ENCODE results near the gene CD8A.

The CD8A gene

DNA sequence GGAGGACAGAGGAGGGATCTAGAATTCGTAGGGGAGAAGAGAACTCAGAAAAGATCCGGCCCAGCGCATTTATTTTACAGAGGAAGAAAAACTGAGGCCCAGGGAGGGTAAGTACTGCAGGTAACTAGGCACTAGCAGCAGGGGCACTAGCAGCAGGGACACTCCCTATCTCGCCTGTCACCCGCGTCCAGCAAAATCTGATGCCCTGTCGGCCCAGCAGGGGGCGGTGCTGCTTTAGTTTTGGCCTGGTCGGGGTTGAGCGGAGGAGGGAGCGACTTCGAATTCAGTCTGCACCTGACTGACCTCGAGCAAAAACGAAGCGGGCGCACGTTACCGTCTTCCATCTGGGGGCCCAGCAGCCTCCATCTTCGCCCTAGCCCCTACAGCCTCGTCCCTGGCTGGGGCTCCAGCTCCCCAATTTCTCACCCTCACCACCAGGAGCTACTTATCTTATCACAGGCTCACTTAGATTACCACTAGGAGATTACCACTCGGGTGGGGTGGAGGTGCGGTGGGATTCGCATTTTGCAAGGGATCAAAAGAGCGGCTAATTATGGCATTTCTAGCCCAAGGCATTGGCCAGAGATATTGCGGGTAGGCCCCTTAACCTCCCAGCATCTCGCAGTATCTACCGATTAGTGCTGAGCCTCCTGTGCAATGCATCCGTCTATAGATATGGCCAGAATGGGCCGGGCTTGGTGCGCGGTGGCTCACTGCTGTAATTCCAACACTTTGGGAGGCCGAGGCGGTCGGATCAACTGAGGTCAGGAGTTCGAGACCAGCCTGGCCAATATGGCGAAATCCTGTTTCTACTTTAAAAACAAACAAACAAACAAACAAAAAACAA, 17.8 kb upstream of the CD8A start:
- DNase-seq (ENCODE audit: low read depth in 2 of 2), result peak; percentile 93 to 94

- DNase-seq (ENCODE audit: low read depth in 2 of 2), result no peak
These were observed 17.0 kb upstream of the CD8A start for GRCh38 chr2:86807468-86808275.

GRCh38 chr2:86807133-86807467, 16.4 kb upstream of the CD8A start:
- DNase-seq (ENCODE audit: low read depth in 2 of 2), result no peak

DNA sequence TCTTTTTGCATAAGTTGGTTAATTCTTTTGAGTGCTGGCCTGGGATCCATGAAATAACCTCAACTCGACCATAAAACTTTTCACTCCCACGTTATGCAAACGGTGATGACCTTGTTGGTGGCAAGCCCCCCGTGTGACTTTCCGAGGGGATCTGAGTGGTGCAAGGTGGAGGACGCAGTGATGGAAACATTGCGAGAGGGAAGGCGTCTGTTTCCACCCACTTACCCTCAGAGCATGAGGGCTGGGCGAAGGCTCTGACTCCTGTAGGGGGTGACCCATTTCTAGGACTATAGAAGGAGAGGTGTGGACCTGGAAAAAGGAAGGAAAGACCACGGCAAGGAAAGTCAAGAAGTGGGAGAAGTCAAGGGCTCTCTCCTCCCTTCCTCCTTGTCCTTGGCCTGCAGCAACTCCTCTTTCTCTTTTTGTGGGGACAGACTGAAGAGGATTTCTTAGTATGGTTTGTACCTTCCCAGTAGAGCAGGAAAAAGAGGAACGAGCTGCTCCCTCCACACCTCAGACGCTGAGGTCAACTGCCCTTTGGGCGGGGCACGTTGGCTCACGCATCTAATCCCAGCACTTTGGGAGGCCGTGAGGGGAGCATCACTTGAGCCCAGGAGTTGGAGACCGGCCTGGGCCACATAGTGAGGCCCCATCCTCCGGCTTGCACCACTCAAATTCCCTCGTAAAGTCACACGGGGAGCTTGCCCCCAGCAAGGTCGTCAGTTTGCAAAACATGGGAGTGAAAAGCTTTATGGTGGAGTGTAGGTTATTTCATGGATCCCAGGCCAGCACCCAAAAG, 15.5 kb upstream of the CD8A start:
- no peak for DNase-seq (ENCODE audit: low read depth in 2 of 2)

- no peak for DNase-seq (ENCODE audit: low read depth in 2 of 2)
These were observed 10.3 kb upstream of the CD8A start for GRCh38 chr2:86800856-86801567.

DNA sequence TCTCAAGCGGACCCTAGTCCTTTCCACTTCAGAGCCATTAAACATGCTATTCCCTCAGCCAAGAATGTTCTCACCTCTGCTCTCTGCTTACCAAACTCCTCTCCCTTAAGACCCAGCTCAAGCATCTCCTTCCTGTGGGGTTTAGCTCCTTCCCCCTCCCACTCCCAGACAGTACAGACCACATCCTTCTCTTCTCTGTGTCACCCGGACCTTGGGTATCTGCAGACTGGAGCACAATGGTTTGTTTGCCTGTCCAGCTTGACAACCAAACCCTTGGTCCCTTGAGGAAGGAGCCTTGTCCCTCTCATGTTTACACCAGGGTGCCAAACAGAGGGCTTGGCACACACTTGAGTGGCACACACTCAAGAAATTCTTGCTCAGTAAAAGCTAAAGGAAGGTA, 4.1 kb upstream of the CD8A start:
- DNase-seq (ENCODE audit: low read depth in 2 of 2), result no peak

DNA sequence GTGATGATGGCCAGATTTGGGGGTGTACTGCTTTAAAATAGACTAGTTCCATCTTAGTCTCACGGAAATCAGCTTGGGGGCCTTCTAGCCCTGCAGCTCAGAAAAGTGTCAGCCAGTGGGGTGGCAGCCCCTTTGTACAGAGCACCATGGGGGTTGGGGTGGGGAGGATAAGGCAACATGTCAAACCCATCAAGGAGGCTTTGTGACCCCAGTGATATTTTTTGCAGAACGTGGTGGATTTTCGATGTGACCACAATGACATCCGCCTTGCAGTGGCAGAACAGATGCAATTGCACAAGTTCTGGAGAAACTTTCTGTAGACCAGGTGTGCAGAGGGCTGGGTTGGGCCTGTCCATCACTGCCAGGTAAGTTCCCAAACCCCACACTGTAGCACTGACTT, 3.0 kb upstream of the CD8A start:
- no peak for DNase-seq (ENCODE audit: low read depth in 2 of 2)

DNA sequence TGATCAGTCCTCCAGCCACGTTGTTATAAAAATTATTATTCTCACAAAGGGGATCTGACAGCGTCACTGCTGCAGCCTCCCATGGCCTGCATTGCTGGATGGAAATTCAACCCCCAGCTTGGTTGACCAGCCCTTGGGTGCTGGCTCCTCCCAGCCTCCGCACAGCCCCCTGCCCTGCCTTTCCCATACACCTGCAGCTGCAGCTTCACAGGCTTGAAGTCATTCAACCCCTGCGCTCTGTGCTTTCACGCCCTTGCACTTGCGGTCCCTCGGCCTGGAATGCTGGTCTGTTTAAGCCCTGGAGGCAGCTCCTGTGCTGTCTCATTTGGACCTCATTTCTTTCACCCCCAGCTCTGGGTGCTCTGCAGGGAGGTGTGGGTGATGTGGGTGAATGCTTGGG, 860 bp upstream of the CD8A start:
- no peak for DNase-seq (ENCODE audit: low read depth in 2 of 2)

- no peak for DNase-seq (ENCODE audit: low read depth in 2 of 2)
These were observed 508 bp downstream of the CD8A start for GRCh38 chr2:86790134-86790675.

DNA sequence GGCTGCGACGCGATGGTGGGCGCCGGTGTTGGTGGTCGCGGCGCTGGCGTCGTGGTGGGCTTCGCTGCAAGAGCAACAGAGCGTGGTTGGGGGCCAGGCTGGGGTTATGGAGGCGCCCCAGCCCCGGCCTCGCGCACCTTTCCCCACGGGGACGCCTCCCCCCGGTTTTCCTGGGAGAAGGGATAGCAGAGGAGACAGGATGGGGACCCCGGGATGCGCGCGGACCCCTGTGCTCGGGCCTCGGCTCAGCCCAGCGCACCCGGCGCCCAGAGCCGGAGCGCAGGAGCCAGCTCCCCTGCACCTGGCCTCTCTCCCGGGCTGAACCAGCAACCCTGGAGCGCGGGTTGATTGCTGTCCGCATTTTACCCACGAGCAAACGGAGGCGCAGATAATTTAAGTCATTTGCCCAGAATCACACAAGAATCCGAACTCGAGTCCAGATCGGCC, 1.0 kb downstream of the CD8A start:
- DNase-seq (ENCODE audit: low read depth in 2 of 2), result no peak

DNA sequence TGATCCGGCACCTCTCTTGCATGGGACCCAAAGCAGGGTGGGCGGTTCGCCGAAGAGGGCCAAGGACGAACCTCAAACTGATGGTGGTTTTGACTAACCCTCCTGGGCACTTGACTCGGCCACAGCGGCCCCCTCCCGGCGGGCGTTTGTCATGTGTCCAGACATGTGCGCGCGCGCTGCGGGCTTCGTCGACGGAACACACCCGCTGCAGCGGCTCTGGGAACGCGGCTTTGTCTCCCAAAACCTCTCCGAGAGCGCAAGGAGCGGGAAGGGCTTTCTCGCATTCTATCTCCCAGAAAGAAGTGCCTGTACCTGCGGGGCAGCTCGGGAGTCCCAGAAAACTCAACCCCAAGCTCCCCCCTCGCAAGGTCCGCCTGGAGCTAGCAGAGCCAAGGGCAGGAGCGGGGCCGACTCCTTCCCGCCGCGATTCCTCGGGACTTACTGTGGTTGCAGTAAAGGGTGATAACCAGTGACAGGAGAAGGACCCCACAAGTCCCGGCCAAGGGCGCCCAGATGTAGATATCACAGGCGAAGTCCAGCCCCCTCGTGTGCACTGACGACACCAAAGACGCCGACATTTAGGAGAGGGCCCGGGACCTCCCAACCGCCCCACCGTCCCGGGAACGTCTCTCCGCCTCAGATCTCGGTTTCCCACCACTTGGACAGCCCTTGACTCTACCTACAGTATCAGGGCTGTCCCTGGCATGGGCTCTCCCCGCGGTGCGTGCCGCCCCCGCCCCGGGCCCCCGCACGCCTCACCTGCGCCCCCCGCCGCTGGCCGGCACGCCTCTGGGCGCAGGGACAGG, 1.6 kb downstream of the CD8A start:
- no peak for DNase-seq (ENCODE audit: low read depth in 2 of 2)

GRCh38 chr2:86788165-86788564, 2.5 kb downstream of the CD8A start:
- no peak for DNase-seq (ENCODE audit: low read depth in 2 of 2)

- no peak for DNase-seq (ENCODE audit: low read depth in 2 of 2)
These were observed 3.0 kb downstream of the CD8A start for GRCh38 chr2:86787736-86788135.

DNA sequence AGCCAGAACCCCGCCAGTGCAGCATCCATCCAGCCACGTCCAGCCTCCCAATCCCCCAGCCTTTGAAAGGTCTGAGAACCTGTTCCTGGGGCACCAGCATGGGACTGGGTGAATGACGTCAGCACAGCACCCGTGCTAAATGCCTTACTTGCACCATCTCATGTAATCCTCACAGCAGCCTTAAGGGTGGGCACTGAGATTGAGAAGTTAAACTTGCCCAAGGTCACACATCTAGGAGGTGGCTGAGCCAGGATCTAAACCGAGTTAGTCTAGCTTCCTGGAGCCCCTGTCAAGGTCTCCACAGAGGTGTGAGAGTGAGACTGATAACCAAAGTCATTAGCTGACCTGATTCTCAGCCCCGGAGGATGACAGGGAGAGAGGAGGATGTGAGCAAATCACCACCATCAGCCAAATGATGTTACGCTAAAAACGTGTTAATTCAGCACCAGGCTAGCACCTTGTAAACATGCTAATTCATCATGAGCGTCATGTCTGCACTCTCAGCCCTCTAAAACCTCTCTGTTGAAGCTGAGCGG, 4.6 kb downstream of the CD8A start:
- DNase-seq (ENCODE audit: low read depth in 2 of 2), result peak in 1 of 2 donors; percentile 32

DNA sequence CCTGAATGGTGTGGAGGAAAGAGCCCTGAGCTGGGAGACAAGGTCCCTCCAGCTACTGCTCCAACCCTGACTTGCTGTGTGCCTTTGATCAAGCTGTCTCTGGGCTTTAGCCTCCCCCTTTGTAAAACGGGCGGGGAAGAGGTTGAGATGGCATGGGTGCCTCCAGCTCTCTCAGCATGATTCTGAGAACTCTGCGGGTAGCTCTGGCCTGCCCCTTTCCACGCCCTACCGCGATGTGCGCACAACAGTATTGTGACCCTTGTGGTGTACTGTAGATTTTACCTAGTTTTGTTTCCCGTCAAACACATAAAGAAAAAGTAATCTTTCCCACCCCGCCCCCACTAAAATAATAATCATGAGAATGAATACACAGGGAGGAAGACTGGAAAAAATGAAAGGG, 5.3 kb downstream of the CD8A start:
- DNase-seq (ENCODE audit: low read depth in 2 of 2), result peak in 1 of 2 donors; percentile 70

DNA sequence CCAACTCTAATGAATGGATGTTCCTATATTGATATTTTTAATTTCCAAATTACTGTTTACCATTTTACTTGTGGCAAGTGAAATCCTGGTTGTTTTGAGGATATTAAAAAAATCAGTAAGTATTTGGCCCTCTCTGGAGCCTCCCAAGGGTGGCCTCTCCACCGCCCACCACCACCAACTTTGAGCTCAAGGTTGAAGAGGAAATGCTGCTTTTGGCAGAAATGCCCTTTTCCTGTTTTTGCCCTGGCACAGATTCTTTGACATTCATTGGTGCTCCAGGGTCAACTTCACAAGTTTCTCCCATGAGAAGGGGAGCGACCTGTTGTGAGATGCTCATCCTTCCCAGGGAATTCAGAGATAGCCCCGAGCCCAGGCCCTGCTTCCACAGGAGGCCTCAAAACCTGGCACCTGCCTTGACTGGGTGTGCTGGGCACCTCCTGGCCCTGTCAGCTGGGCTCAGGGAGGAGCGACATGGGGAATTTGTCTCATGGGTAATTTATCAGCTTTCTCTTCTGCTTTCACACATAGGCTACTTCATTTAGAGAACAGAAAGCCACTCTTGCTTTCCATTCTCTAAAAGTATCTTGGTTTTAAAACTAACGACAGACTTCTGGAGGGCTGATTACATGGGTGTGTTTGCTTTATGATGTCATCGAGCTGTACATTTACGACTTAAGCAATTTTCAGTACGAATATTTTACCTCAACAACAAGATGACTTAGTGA, 6.9 kb downstream of the CD8A start:
- no peak for DNase-seq (ENCODE audit: low read depth in 2 of 2)

- DNase-seq (ENCODE audit: low read depth in 2 of 2), result no peak
These were observed 8.0 kb downstream of the CD8A start for GRCh38 chr2:86782748-86783147.

DNA sequence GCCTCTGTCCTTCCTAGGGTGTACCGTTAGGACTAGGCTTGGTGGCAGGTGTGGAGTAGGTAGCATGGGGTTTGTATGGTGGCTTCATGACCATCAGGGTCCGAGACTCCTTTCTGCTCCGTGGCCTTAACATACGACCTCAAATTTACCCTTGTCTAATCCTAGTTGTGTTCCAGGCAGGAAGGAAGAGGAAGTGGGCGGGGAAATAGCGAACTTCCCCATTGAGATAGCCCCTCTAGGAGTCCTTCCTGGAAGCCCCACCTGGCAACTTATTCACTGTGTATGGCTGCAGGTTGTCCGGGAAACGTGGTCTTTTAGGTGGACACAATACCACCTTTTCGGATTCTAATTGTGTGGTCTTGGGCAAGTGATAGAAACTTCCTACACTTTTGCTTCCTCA, 9.3 kb downstream of the CD8A start:
- no peak for DNase-seq (ENCODE audit: low read depth in 2 of 2)

DNA sequence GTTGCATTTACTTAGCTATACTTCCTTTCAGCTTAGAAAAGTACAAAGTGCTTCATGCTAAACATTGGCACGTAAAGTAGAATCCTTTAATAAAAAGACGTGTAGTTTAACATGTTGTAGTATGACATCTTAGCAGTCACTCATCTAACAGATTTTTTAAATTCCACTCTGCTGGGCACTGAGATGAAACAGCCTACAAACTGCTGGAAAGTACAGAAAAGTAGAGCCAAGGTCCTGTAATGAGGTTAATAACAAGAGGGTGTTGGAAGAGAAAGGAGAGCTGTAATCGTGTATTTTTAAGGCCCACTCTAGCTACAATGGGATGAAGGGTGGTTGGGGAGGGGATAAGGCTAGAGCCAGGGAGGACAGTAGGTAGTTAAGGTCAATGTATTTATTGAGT, 10.7 kb downstream of the CD8A start:
- DNase-seq (ENCODE audit: low read depth in 2 of 2), result no peak

DNA sequence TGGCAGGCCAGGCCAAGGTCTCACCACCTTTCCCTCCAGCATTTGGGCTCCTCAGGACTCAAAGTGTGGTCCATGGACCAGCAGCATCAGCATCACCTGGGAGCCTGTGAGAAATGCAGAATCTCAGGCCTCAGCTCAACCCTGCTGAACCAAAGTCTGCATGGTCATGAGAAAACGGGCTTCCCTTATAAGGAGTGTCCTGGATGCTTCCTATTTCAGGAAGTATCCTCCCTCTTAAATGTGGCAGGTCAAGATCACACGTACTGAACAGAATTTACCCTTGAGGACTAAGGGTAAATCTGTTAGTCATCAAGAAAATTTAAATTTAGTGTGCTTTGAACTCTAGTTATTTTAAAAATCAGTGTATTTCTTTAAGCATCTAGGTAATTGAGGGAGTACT, 11.8 kb downstream of the CD8A start:
- no peak for DNase-seq (ENCODE audit: low read depth in 2 of 2)
